ENCODE results near the gene SREBF1. TPM values are rescaled to one million over a fixed set of nuclear protein-coding genes. Genes with fewer than 3 reads are reported as not detected.

Gene SREBF1
- total RNA-seq, 4 donors from 2014 or later = 115 to 253 (median 191) TPM

- Histone ChIP-seq H3K27me3 (no peaks in the 10 kb centered on the region), H3K27ac (peak overlapping the region in 1 of 4 donors; percentile 37), H3K4me1 (peaks cover 0 to 50% (median 20%) of the 10 kb centered on the region in 4 donors), H3K9me3 (no peaks in the 10 kb centered on the region), H3K36me3 (peaks cover 0 to 50% (median 3%) of the 10 kb centered on the region in 3 donors), H3K4me3 (no peak overlapping the region)
- TF ChIP-seq EP300 (IDR thresholded peaks at IDR 0.05) (no peak), POLR2A (IDR thresholded peaks at IDR 0.05) (no peak), CTCF (IDR thresholded peaks at IDR 0.05) (no peak)
- no peak for DNase-seq (ENCODE audit: low spot score in 2 of 2)
- WGBS, 2 donors = 25 to 31% methylated on average over 24 to 37 of the region's 38 CpGs
Measured at GRCh38 chr17:17792551-17793377, 44.0 kb downstream of the SREBF1 start.

GRCh38 chr17:17792037-17792550 is 44.7 kb downstream of the SREBF1 start:
- Histone ChIP-seq H3K4me3 (no peak overlapping the region), H3K27me3 (no peaks in the 10 kb centered on the region), H3K9me3 (no peaks in the 10 kb centered on the region), H3K4me1 (peaks cover 0 to 50% (median 20%) of the 10 kb centered on the region in 4 donors), H3K36me3 (peaks cover 0 to 43% (median 3%) of the 10 kb centered on the region in 3 donors), H3K27ac (peak overlapping the region in 1 of 4 donors; percentile 37)
- DNase-seq (ENCODE audit: low spot score in 2 of 2) = no peak
- TF ChIP-seq POLR2A (IDR thresholded peaks at IDR 0.05) (no peak), CTCF (IDR thresholded peaks at IDR 0.05) (no peak), EP300 (IDR thresholded peaks at IDR 0.05) (no peak)
- 68 to 70% methylated on average over 18 of the region's 18 CpGs for WGBS, 2 donors

- H3K36me3 ChIP-seq = peaks cover 0 to 30% (median 3%) of the 10 kb centered on the region in 3 donors
- H3K9me3 ChIP-seq = no peaks in the 10 kb centered on the region
- no peak for DNase-seq (ENCODE audit: low spot score in 2 of 2)
- H3K27ac ChIP-seq = peak overlapping the region in 1 of 4 donors; percentile 18
- no peak for TF ChIP-seq CTCF (IDR thresholded peaks at IDR 0.05)
- TF ChIP-seq EP300 (IDR thresholded peaks at IDR 0.05) = no peak
- no peak for TF ChIP-seq POLR2A (IDR thresholded peaks at IDR 0.05)
- H3K27me3 ChIP-seq = no peaks in the 10 kb centered on the region
- 73 to 80% methylated on average over 25 of the region's 26 CpGs for WGBS, 2 donors
- H3K4me3 ChIP-seq = no peak overlapping the region
- H3K4me1 ChIP-seq = peaks cover 0 to 59% (median 20%) of the 10 kb centered on the region in 4 donors
Measured at GRCh38 chr17:17790637-17791464, 45.9 kb downstream of the SREBF1 start.

GRCh38 chr17:17789828-17790636 is 46.8 kb downstream of the SREBF1 start:
- H3K27me3 ChIP-seq = no peaks in the 10 kb centered on the region
- no peak for DNase-seq (ENCODE audit: low spot score in 2 of 2)
- no peaks in the 10 kb centered on the region for H3K9me3 ChIP-seq
- 51 to 55% methylated on average over 12 of the region's 12 CpGs for WGBS, 2 donors
- peak overlapping the region in 2 of 4 donors; percentile 4 to 18 for H3K27ac ChIP-seq
- no peak overlapping the region for H3K4me3 ChIP-seq
- TF ChIP-seq EP300 (IDR thresholded peaks at IDR 0.05) (no peak), CTCF (IDR thresholded peaks at IDR 0.05) (no peak), POLR2A (IDR thresholded peaks at IDR 0.05) (no peak)
- H3K36me3 ChIP-seq = peaks cover 0 to 22% (median 3%) of the 10 kb centered on the region in 3 donors
- H3K4me1 ChIP-seq = peaks cover 0 to 67% (median 22%) of the 10 kb centered on the region in 4 donors

All from tibial nerve (tissue), 4 donors.